K562 (cell line): ENCODE results near the gene SCLY. TPM values are rescaled to one million over a fixed set of nuclear protein-coding genes. Genes with fewer than 3 reads are reported as not detected.

Experiments
- ATF1 ChIP-seq, 2 experiments: fragments of 450-650 bp in 1 of 2; IDR thresholded peaks; 2 replicates each; pipeline ENCODE4 v1.6.1; 2016; ENCODE audit warnings: missing compliant biosample characterization in 1 of 2, missing genetic modification characterization in 1 of 2
- BRD4 ChIP-seq: fragments of 200-600 bp; sonication (generic); IDR thresholded peaks from 2 replicates; pipeline ENCODE4 v1.6.1; 2017; ENCODE audit warnings: inconsistent platforms
- CREBBP ChIP-seq: IDR thresholded peaks from one replicate; pipeline ENCODE4 v1.6.1; 2012; ENCODE audit warnings: low read depth, mild to moderate bottlenecking, control low read depth, inconsistent platforms, low read length
- FOXK1 ChIP-seq: sonication (generic); formaldehyde crosslinking; IDR thresholded peaks from 2 replicates; pipeline ENCODE4 v1.8.0; 2022; ENCODE audit warnings: missing genetic modification reagents, mild to moderate bottlenecking, borderline replicate concordance
- GABPB1 ChIP-seq: sonication (generic); formaldehyde crosslinking; IDR thresholded peaks from 2 replicates; pipeline ENCODE4 v1.8.0; 2022; ENCODE audit warnings: mild to moderate bottlenecking, missing genetic modification reagents
- GABPB2 ChIP-seq: fragments of 250-450 bp; sonication (Bioruptor Pico); conservative IDR thresholded peaks from 2 replicates; pipeline ENCODE4 v1.5.1; 2021; ENCODE audit warnings: mild to moderate bottlenecking
- HDAC1 ChIP-seq, 2 experiments: fragments of 450-650 bp; IDR thresholded peaks; 2 replicates each; pipeline ENCODE4 v1.6.1; 2016 to 2017; ENCODE audit warnings: inconsistent platforms in 1 of 2, mild to moderate bottlenecking in 1 of 2, moderate library complexity in 1 of 2
- KDM1A ChIP-seq, 2 experiments: fragments of 450-650 bp; IDR thresholded peaks; 2 replicates each; pipeline ENCODE4 v1.6.1; 2016; ENCODE audit warnings: mild to moderate bottlenecking in 2 of 2
- MEIS2 ChIP-seq: fragments of 450-650 bp; IDR thresholded peaks from 2 replicates; pipeline ENCODE4 v1.6.1; 2014; ENCODE audit warnings: mild to moderate bottlenecking; ENCODE audit not compliant: partially characterized antibody
- MTA1 ChIP-seq: fragments of 450-650 bp; IDR thresholded peaks from 2 replicates; pipeline ENCODE4 v1.6.1; 2017; ENCODE audit warnings: borderline replicate concordance
- POLR3A ChIP-seq: IDR thresholded peaks from 2 replicates; pipeline ENCODE4 v1.6.1; 2011; ENCODE audit warnings: borderline replicate concordance, mild to moderate bottlenecking, moderate library complexity; ENCODE audit not compliant: insufficient read length, insufficient read depth; ENCODE audit errors: extremely low read depth
- RCOR1 ChIP-seq, 2 experiments: IDR thresholded peaks; 2 replicates each; pipeline ENCODE4 v1.6.1; 2012; ENCODE audit warnings: low read depth in 2 of 2, low read length in 2 of 2, borderline replicate concordance in 1 of 2, improper control_type of control experiment in 1 of 2
- XRCC3 ChIP-seq: fragments of 450-650 bp; IDR thresholded peaks from 2 replicates; pipeline ENCODE4 v1.6.1; 2017; ENCODE audit warnings: mild to moderate bottlenecking, moderate library complexity
- ZFP1 ChIP-seq: fragments of 450-650 bp; formaldehyde crosslinking; IDR thresholded peaks from 2 replicates; pipeline ENCODE4 v1.4.0; 2020; ENCODE audit warnings: mild to moderate bottlenecking, mixed read lengths
- ZNF143 ChIP-seq: sonication (generic); formaldehyde crosslinking; IDR thresholded peaks from 2 replicates; pipeline ENCODE4 v1.9.0; 2022; ENCODE audit warnings: mild to moderate bottlenecking, missing genetic modification reagents
- ZNF263 ChIP-seq: sonication (generic); formaldehyde crosslinking; IDR thresholded peaks from 2 replicates; pipeline ENCODE4 v1.8.0; 2022; ENCODE audit warnings: mild to moderate bottlenecking, missing genetic modification reagents, borderline replicate concordance
- ZNF318 ChIP-seq, 2 experiments: fragments of 450-650 bp; IDR thresholded peaks; 2 replicates each; pipeline ENCODE4 v1.6.1; 2016; ENCODE audit warnings: mild to moderate bottlenecking in 2 of 2, borderline replicate concordance in 1 of 2, low read depth in 1 of 2, moderate library complexity in 1 of 2
- polyA plus RNA-seq, 8 experiments: library from polyadenylated mRNA; depleted of rRNA in 4 of 8; stranded (reverse) in 5 of 8; unstranded in 3 of 8; fragments of >200 nt; fragmentation: Nextera tagmentation in 2 of 8; fragmentation: Illumina TruSeq in 1 of 8; extraction: Ambion mirVana in 2 of 8; extraction: Trizol in 1 of 8; gene quantifications; 2 replicates each; pipeline versions ENCODE4 v1.2.1 to v1.2.3, GENCODE V29; 2011 to 2014; ENCODE audit warnings: inconsistent platforms in 1 of 8, missing spikeins in 1 of 8
- total RNA-seq, 7 experiments: library from RNA; depleted of rRNA in 6 of 7; stranded (reverse); fragments of >200 nt in 6 of 7; fragmentation: Illumina TruSeq in 2 of 7; extraction: Trizol in 2 of 7; gene quantifications; 2 replicates each; pipeline versions ENCODE4 v1.2.1 to v1.2.3, GENCODE V29; 2011 to 2021; ENCODE audit warnings: low replicate concordance in 1 of 7
- TF ChIP-seq, protein P1 (sequence below): sonication (generic); formaldehyde crosslinking; IDR thresholded peaks from 2 replicates; pipeline ENCODE4 v1.8.0; 2023; ENCODE audit warnings: mild to moderate bottlenecking, missing genetic modification reagents

The SCLY gene
- total and polyA plus RNA-seq, 9 of the 15 experiments (the other 6 are each of a cell fraction or from before 2014, with no cell fraction given) = 2.6 to 32.2 (median 21.1) TPM

DNA sequence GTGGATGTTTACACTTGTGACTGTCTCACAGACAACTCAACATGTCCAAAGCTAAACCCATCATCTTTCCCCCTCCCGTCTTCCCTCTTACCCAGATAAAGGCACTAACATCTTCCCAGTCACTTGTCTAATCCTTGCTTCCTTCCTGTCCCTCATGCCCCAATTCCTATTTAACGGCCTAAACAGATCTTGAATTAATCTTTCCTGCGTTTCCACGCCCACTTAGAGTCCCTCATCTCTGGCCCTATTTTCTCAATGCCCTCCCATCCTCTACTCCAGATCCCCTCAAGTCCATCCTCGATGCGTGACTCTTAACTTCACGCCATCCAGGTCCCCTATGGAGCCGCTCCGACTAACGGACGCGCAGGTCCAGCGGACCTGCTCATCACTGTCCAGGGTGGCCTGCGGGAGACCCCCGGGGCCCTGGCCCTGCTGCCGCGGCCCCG, 682 bp upstream of the SCLY start (continued):
- no peak for TF ChIP-seq POLR3A
- no peak for TF ChIP-seq ZFP1 (CRISPR knock-in tag)
- no peak for TF ChIP-seq KDM1A (IDR thresholded peaks at IDR 0.05)
- TF ChIP-seq ZNF318 (IDR thresholded peaks at IDR 0.05; ENCODE audit: borderline replicate concordance in 1 of 2, low read depth in 1 of 2) = no peak
- no peak for TF ChIP-seq CREBBP
- TF ChIP-seq MTA1 = no peak
- no peak for TF ChIP-seq GABPB2 (CRISPR knock-in tag)
- TF ChIP-seq BRD4 = no peak; the same call in 1 of the 2 replicates
- TF ChIP-seq ZNF263 (CRISPR knock-in tag) = 0 out of 2 replicates have a peak, but pooled peaks have one; percentile 32
- TF ChIP-seq, protein P1, sequence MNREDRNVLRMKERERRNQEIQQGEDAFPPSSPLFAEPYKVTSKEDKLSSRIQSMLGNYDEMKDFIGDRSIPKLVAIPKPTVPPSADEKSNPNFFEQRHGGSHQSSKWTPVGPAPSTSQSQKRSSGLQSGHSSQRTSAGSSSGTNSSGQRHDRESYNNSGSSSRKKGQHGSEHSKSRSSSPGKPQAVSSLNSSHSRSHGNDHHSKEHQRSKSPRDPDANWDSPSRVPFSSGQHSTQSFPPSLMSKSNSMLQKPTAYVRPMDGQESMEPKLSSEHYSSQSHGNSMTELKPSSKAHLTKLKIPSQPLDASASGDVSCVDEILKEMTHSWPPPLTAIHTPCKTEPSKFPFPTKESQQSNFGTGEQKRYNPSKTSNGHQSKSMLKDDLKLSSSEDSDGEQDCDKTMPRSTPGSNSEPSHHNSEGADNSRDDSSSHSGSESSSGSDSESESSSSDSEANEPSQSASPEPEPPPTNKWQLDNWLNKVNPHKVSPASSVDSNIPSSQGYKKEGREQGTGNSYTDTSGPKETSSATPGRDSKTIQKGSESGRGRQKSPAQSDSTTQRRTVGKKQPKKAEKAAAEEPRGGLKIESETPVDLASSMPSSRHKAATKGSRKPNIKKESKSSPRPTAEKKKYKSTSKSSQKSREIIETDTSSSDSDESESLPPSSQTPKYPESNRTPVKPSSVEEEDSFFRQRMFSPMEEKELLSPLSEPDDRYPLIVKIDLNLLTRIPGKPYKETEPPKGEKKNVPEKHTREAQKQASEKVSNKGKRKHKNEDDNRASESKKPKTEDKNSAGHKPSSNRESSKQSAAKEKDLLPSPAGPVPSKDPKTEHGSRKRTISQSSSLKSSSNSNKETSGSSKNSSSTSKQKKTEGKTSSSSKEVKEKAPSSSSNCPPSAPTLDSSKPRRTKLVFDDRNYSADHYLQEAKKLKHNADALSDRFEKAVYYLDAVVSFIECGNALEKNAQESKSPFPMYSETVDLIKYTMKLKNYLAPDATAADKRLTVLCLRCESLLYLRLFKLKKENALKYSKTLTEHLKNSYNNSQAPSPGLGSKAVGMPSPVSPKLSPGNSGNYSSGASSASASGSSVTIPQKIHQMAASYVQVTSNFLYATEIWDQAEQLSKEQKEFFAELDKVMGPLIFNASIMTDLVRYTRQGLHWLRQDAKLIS (CRISPR knock-in tag) = no peak
- no peak for TF ChIP-seq FOXK1
- no peak for TF ChIP-seq MEIS2
- no peak for TF ChIP-seq RCOR1 (IDR thresholded peaks at IDR 0.05; ENCODE audit: borderline replicate concordance in 1 of 2, low read depth in 2 of 2, low read length in 2 of 2)
- TF ChIP-seq ZNF143 (CRISPR knock-in tag) = no peak
- TF ChIP-seq GABPB1 = no peak
- TF ChIP-seq ATF1 (CRISPR knock-in tag; IDR thresholded peaks at IDR 0.05) = no peak
- no peak for TF ChIP-seq ATF1 (tag; IDR thresholded peaks at IDR 0.05)
- no peak; a peak in 1 of 4 replicates for TF ChIP-seq HDAC1 (IDR thresholded peaks at IDR 0.05)
- TF ChIP-seq XRCC3 = no peak
